HK-2 (cell line): ENCODE measurements around the gene AP1B1.
"Not testable (repeated sequence)": the region's sequence is repeated elsewhere in the genome, so short reads cannot be mapped to it uniquely, and the experiment has no call there.

Experiments
- DNase-seq: peaks from one replicate; pipeline ENCODE4 v3.0.0-alpha.2; 2018; ENCODE audit not compliant: unreplicated experiment

Gene AP1B1

GRCh38 chr22:29351042-29351441 is 37.3 kb downstream of the AP1B1 start:
- DNase-seq = no peak

- DNase-seq = no peak
These were observed 39.4 kb downstream of the AP1B1 start for GRCh38 chr22:29348956-29349355.

- no peak for DNase-seq
These were observed 40.3 kb downstream of the AP1B1 start for GRCh38 chr22:29348041-29348440.

- no peak for DNase-seq
These were observed 41.7 kb downstream of the AP1B1 start for GRCh38 chr22:29346659-29347058.

GRCh38 chr22:29345932-29346331 is 42.4 kb downstream of the AP1B1 start:
- no peak for DNase-seq

GRCh38 chr22:29344889-29345288 is 43.5 kb downstream of the AP1B1 start:
- DNase-seq = not testable (repeated sequence)

GRCh38 chr22:29344137-29344536 is 44.2 kb downstream of the AP1B1 start:
- peak; percentile 86 for DNase-seq

- no peak for DNase-seq
These were observed 45.0 kb downstream of the AP1B1 start for GRCh38 chr22:29343313-29343805.

- no peak for DNase-seq
These were observed 45.6 kb downstream of the AP1B1 start for GRCh38 chr22:29342577-29343312.

- no peak for DNase-seq
These were observed 46.2 kb downstream of the AP1B1 start for GRCh38 chr22:29342177-29342576.

GRCh38 chr22:29341849-29342127 is 46.6 kb downstream of the AP1B1 start:
- DNase-seq = no peak

GRCh38 chr22:29341056-29341848 is 47.1 kb downstream of the AP1B1 start:
- no peak for DNase-seq

GRCh38 chr22:29340566-29340965 is 47.8 kb downstream of the AP1B1 start:
- DNase-seq = no peak

GRCh38 chr22:29339381-29340235 is 48.8 kb downstream of the AP1B1 start:
- no peak for DNase-seq

- no peak for DNase-seq
These were observed 50.0 kb downstream of the AP1B1 start for GRCh38 chr22:29338398-29338797.

- DNase-seq = no peak
These were observed 50.6 kb downstream of the AP1B1 start for GRCh38 chr22:29337631-29338284.

GRCh38 chr22:29336751-29337490 is 51.4 kb downstream of the AP1B1 start:
- DNase-seq = no peak

GRCh38 chr22:29335656-29336055 is 52.7 kb downstream of the AP1B1 start:
- DNase-seq = no peak

GRCh38 chr22:29334696-29335344 is 53.5 kb downstream of the AP1B1 start:
- DNase-seq = no peak

GRCh38 chr22:29334148-29334547 is 54.2 kb downstream of the AP1B1 start:
- DNase-seq = no peak
